Panc1 (cell line): ENCODE measurements around the gene ATP8B1. TPM values are rescaled to one million over a fixed set of nuclear protein-coding genes. Genes with fewer than 3 reads are reported as not detected.

Experiments used
- ATAC-seq: fragments of 200-7000 bp; cut with Tn5 transposase; 2 replicates; pipeline ENCODE4 v1.9.1; 2020; ENCODE audit warnings: mild to moderate bottlenecking, moderate library complexity
- BruUV-seq: library from RNA; stranded (reverse); fragments of 400-500 nt; replicated peaks from 2 replicates; lab custom pipeline; 2021; lab: Mats Ljungman, UMichigan
- CTCF ChIA-PET: fragments of 300-600 bp; sonication (Branson Sonifier 250); formaldehyde crosslinking; loops from one replicate; lab custom pipeline; 2022; ENCODE audit warnings: antibody characterized with exemption; lab: Charles Lee
- POLR2A ChIA-PET: fragments of 300-600 bp; sonication (Branson Sonifier 250); formaldehyde crosslinking; loops from one replicate; lab custom pipeline; 2022; ENCODE audit warnings: antibody characterized with exemption; lab: Charles Lee
- DNase-seq: peaks from one replicate; pipeline ENCODE4 v3.0.0-alpha.2; 2010; ENCODE audit warnings: low read depth, low spot score
- H3K27ac ChIP-seq: 2 replicates; pipeline ENCODE4 v1.5.1; 2011; ENCODE audit warnings: mild to moderate bottlenecking, low read length, inconsistent platforms
- H3K27me3 ChIP-seq: fragments of 200-500 bp; sonication (Bioruptor generic); 2 replicates; pipeline ENCODE4 v1.6.0; 2014; ENCODE audit warnings: low read length, inconsistent platforms; ENCODE audit not compliant: control insufficient read depth, insufficient read depth
- H3K36me3 ChIP-seq: fragments of 200-500 bp; sonication (Bioruptor generic); 2 replicates; pipeline ENCODE4 v1.5.1; 2014; ENCODE audit warnings: inconsistent platforms, mild to moderate bottlenecking, low read length, moderate library complexity; ENCODE audit not compliant: control insufficient read depth, insufficient read depth
- H3K4me1 ChIP-seq: 2 replicates; pipeline ENCODE4 v1.5.1; 2011; ENCODE audit warnings: inconsistent platforms, mild to moderate bottlenecking, low read length, moderate library complexity; ENCODE audit not compliant: control insufficient read depth, insufficient read depth
- H3K4me3 ChIP-seq, 2 experiments: 2 replicates each; pipeline ENCODE4 v1.5.1; 2011 to 2012; ENCODE audit warnings: low read depth in 2 of 2, low read length in 2 of 2, mild to moderate bottlenecking in 2 of 2, inconsistent platforms in 1 of 2, moderate library complexity in 1 of 2
- H3K9me3 ChIP-seq: fragments of 200-500 bp; sonication (Bioruptor generic); 2 replicates; pipeline ENCODE4 v1.5.1; 2014; ENCODE audit warnings: low read depth, mild to moderate bottlenecking, inconsistent platforms, low read length, moderate library complexity; ENCODE audit not compliant: control insufficient read depth, insufficient read depth
- CTCF ChIP-seq: fragments of 450-650 bp; IDR thresholded peaks from 2 replicates; pipeline ENCODE4 v1.5.1; 2017; ENCODE audit warnings: mild to moderate bottlenecking
- POLR2AphosphoS5 ChIP-seq: IDR thresholded peaks from 2 replicates; pipeline ENCODE4 v1.6.1; 2012; ENCODE audit warnings: mild to moderate bottlenecking, low read depth, low read length, moderate library complexity
- REST ChIP-seq, 2 experiments: IDR thresholded peaks; 2 replicates each; pipeline ENCODE4 v1.6.1; 2011 to 2012; ENCODE audit warnings: low read depth in 2 of 2, control low read depth in 1 of 2, low read length in 1 of 2, mild to moderate bottlenecking in 1 of 2, moderate library complexity in 1 of 2; ENCODE audit not compliant: insufficient read depth in 1 of 2
- SIN3A ChIP-seq: IDR thresholded peaks from 2 replicates; pipeline ENCODE4 v1.6.1; 2012; ENCODE audit warnings: low read depth, mild to moderate bottlenecking, low read length, moderate library complexity, borderline replicate concordance; ENCODE audit not compliant: insufficient read depth
- TCF7L2 ChIP-seq: IDR thresholded peaks from 2 replicates; pipeline ENCODE4 v1.6.1; 2011; ENCODE audit warnings: mild to moderate bottlenecking, low read depth, low read length, inconsistent platforms
- in situ Hi-C: cut with HindIII; loops from 2 replicates; pipeline ENCODE4 v1.10.0; 2016; ENCODE audit warnings: low sequenced_read_pairs, low pct_unique_long_range_greater_than_20kb
- intact Hi-C: fragments of 100-400 bp; cut with micrococcal nuclease; formaldehyde crosslinking; loops from one replicate; pipeline ENCODE4 v1.10.0; 2022; ENCODE audit not compliant: unreplicated experiment
- total RNA-seq: library from RNA; stranded (reverse); gene quantifications from one replicate; pipeline ENCODE4 v1.2.1, GENCODE V29; 2021; ENCODE audit not compliant: unreplicated experiment

The ATP8B1 gene
- total RNA-seq, 1 experiment from 2014 or later, result 12.5 TPM

- ChIA-PET CTCF (no interaction called here), POLR2A (no interaction called here)
- intact Hi-C loops, result no loop called here
- ATAC-seq (no peak), DNase-seq (no peak)
- Histone ChIP-seq H3K27me3 (no peaks in the 10 kb centered on the region), H3K27ac (no peak overlapping the region), H3K9me3 (no peaks in the 10 kb centered on the region), H3K4me1 (0 out of 2 replicates have a peak, but pooled peaks cover 3% of the 10 kb centered on the region), H3K36me3 (no peaks in the 10 kb centered on the region), H3K4me3 (no peak overlapping the region)
- no TSS peak for BruUV-seq
- in situ Hi-C loops, result no loop called here
- TF ChIP-seq REST (IDR thresholded peaks at IDR 0.05; ENCODE audit: insufficient read depth in 1 of 2, low read depth in 2 of 2, low read length in 1 of 2), result no peak
- no peak for TF ChIP-seq TCF7L2
Observed at GRCh38 chr18:57809190-57809589, 6.1 kb upstream of the ATP8B1 start.

GRCh38 chr18:57807336-57808117 is 4.4 kb upstream of the ATP8B1 start:
- intact Hi-C loops, result no loop called here
- POLR2A ChIA-PET, result no interaction called here
- DNase-seq, result no peak

More at GRCh38 chr18:57807336-57808117, 4.4 kb upstream of the ATP8B1 start:
- ATAC-seq, result no peak
- no TSS peak for BruUV-seq
- H3K27me3 ChIP-seq, result no peaks in the 10 kb centered on the region
- no peaks in the 10 kb centered on the region for H3K36me3 ChIP-seq
- no peak for TF ChIP-seq POLR2AphosphoS5
- TF ChIP-seq REST (IDR thresholded peaks at IDR 0.05; ENCODE audit: insufficient read depth in 1 of 2, low read depth in 2 of 2, low read length in 1 of 2), result no peak
- TF ChIP-seq CTCF, result no peak
- no peak for TF ChIP-seq TCF7L2
- no peak for TF ChIP-seq SIN3A
- no peaks in the 10 kb centered on the region for H3K9me3 ChIP-seq
- H3K4me3 ChIP-seq, result no peak overlapping the region
- no peak overlapping the region for H3K27ac ChIP-seq
- CTCF ChIA-PET, result no interaction called here
- H3K4me1 ChIP-seq, result 0 out of 2 replicates have a peak, but pooled peaks cover 3% of the 10 kb centered on the region
- in situ Hi-C loops, result no loop called here
